AG04449 (cell line): Measurements from ENCODE around the gene OBSCN.

Experiments
- CTCF ChIA-PET: fragments of 350-600 bp; formaldehyde crosslinking; extraction: SDS; loops from one replicate; lab custom pipeline; 2021; ENCODE audit warnings: antibody characterized with exemption; lab: Yijun Ruan, JAX
- POLR2A ChIA-PET: fragments of 400-600, 350-600 bp; formaldehyde crosslinking; extraction: SDS; loops from one replicate; lab custom pipeline; 2020; ENCODE audit warnings: antibody characterized with exemption, inconsistent platforms; lab: Yijun Ruan, JAX
- DNase-seq: peaks from one replicate; pipeline ENCODE4 v3.0.0-alpha.2; 2010; ENCODE audit warnings: low read depth, low spot score
- H3K4me3 ChIP-seq: 2 replicates; pipeline ENCODE4 v1.5.1; 2011; ENCODE audit warnings: low read depth, mild to moderate bottlenecking, control low read depth, low read length
- CTCF ChIP-seq: IDR thresholded peaks from one replicate; pipeline ENCODE4 v1.5.1; 2011; ENCODE audit warnings: mild to moderate bottlenecking, moderate library complexity, low read length, control low read depth, inconsistent platforms; ENCODE audit not compliant: insufficient read depth; ENCODE audit errors: missing control alignments

Gene OBSCN

GRCh38 chr1:228346731-228347130 is 138.9 kb downstream of the OBSCN start:
- TF ChIP-seq CTCF, result no peak
- POLR2A ChIA-PET, result no interaction called here
- H3K4me3 ChIP-seq, result no peak overlapping the region
- CTCF ChIA-PET, result no interaction called here
- DNase-seq, result no peak

- CTCF ChIA-PET, result no interaction called here
- DNase-seq, result no peak
- POLR2A ChIA-PET, result no interaction called here
Observed at GRCh38 chr1:228347181-228347580, 139.3 kb downstream of the OBSCN start.

GRCh38 chr1:228348708-228349467 is 141.0 kb downstream of the OBSCN start:
- no peak overlapping the region for H3K4me3 ChIP-seq
- POLR2A ChIA-PET, result no interaction called here
- no peak for TF ChIP-seq CTCF
- CTCF ChIA-PET, result no interaction called here
- DNase-seq, result no peak

More at GRCh38 chr1:228347181-228347580, 139.3 kb downstream of the OBSCN start:
- TF ChIP-seq CTCF, result no peak
- no peak overlapping the region for H3K4me3 ChIP-seq

- POLR2A ChIA-PET, result no interaction called here
Observed at GRCh38 chr1:228349701-228350171, 141.9 kb downstream of the OBSCN start.

GRCh38 chr1:228350179-228350742 is 142.4 kb downstream of the OBSCN start:
- DNase-seq, result no peak
- no peak overlapping the region for H3K4me3 ChIP-seq
- ChIA-PET POLR2A (no interaction called here), CTCF (no interaction called here)
- no peak for TF ChIP-seq CTCF

More at GRCh38 chr1:228349701-228350171, 141.9 kb downstream of the OBSCN start:
- DNase-seq, result no peak
- no peak for TF ChIP-seq CTCF
- no peak overlapping the region for H3K4me3 ChIP-seq
- CTCF ChIA-PET, result no interaction called here
